Epithelial cell of prostate (primary cell): ENCODE data around the gene SOWAHA.
"Not testable (repeated sequence)": the region's sequence is repeated elsewhere in the genome, so short reads cannot be mapped to it uniquely, and the experiment has no call there.

ENCODE experiments used
- DNase-seq: peaks from one replicate; pipeline ENCODE4 v3.0.0-alpha.2; 2011; ENCODE audit warnings: low read depth, low spot score
- H3K27ac ChIP-seq: fragments of 450-650 bp; 2 replicates; pipeline ENCODE4 v1.5.1; 2017; ENCODE audit warnings: mild to moderate bottlenecking

SOWAHA gene

GRCh38 chr5:132841305-132841704 lies 28.2 kb downstream of the SOWAHA start:
- H3K27ac ChIP-seq: peak overlapping the region; percentile 78
- no peak for DNase-seq

GRCh38 chr5:132848270-132848669 lies 35.2 kb downstream of the SOWAHA start:
- no peak overlapping the region for H3K27ac ChIP-seq
- DNase-seq: no peak

GRCh38 chr5:132849347-132849746 lies 36.2 kb downstream of the SOWAHA start:
- no peak overlapping the region for H3K27ac ChIP-seq
- no peak for DNase-seq

GRCh38 chr5:132850066-132850465 lies 37.0 kb downstream of the SOWAHA start:
- DNase-seq: no peak
- no peak overlapping the region for H3K27ac ChIP-seq

- DNase-seq: no peak
These were observed 40.2 kb downstream of the SOWAHA start for GRCh38 chr5:132853323-132853722.

GRCh38 chr5:132853790-132854189 lies 40.7 kb downstream of the SOWAHA start:
- no peak for DNase-seq
- H3K27ac ChIP-seq: no peak overlapping the region

More at GRCh38 chr5:132853323-132853722, 40.2 kb downstream of the SOWAHA start:
- no peak overlapping the region for H3K27ac ChIP-seq

GRCh38 chr5:132854301-132854700 lies 41.2 kb downstream of the SOWAHA start:
- no peak overlapping the region for H3K27ac ChIP-seq
- DNase-seq: no peak

GRCh38 chr5:132854992-132855391 lies 41.9 kb downstream of the SOWAHA start:
- not testable (repeated sequence) for DNase-seq, H3K27ac ChIP-seq

- H3K27ac ChIP-seq: no peak overlapping the region
- DNase-seq: no peak
These were observed 42.9 kb downstream of the SOWAHA start for GRCh38 chr5:132856011-132856410.

- H3K27ac ChIP-seq: no peak overlapping the region
- DNase-seq: no peak
These were observed 46.9 kb downstream of the SOWAHA start for GRCh38 chr5:132859889-132860437.

GRCh38 chr5:132860742-132861141 lies 47.6 kb downstream of the SOWAHA start:
- no peak for DNase-seq
- no peak overlapping the region for H3K27ac ChIP-seq

GRCh38 chr5:132865668-132866341 lies 52.7 kb downstream of the SOWAHA start:
- peak overlapping the region; percentile 72 for H3K27ac ChIP-seq
- no peak for DNase-seq
